HepG2 (cell line): ENCODE results near the gene DMTF1. TPM values are rescaled to one million over a fixed set of nuclear protein-coding genes. Genes with fewer than 3 reads are reported as not detected.

Experiments
- ATAC-seq: fragments of 200-7000 bp; cut with Tn5 transposase; 3 replicates; pipeline ENCODE4 v1.9.1; 2020; ENCODE audit warnings: mild to moderate bottlenecking, moderate library complexity
- BruUV-seq: library from RNA; stranded (reverse); fragments of 400-500 nt; replicated peaks from 2 replicates; lab custom pipeline; 2021; lab: Mats Ljungman, UMichigan
- CTCF ChIA-PET: fragments of 300-600 bp; formaldehyde crosslinking; extraction: SDS; loops from one replicate; lab custom pipeline; 2021; ENCODE audit warnings: low total read pairs, inconsistent platforms, low intra/inter-chr PET ratio; lab: Yijun Ruan, JAX
- POLR2A ChIA-PET: fragments of 350-600 bp; sonication (Branson Sonifier 250); formaldehyde crosslinking; loops from one replicate; lab custom pipeline; 2020; ENCODE audit warnings: antibody characterized with exemption, inconsistent platforms; lab: Yijun Ruan, JAX
- DNase-seq: peaks from one replicate; pipeline ENCODE4 v3.0.0-alpha.2; 2015; ENCODE audit warnings: low spot score
- FAIRE-seq: peaks from 3 replicates; lab custom pipeline; 2011; peaks lifted over from hg19 to GRCh38; lab: Jason Lieb, UNC
- H2AFZ ChIP-seq: one replicate; pipeline ENCODE4 v1.6.1; 2011; ENCODE audit warnings: low read length, inconsistent platforms
- H3K27ac ChIP-seq: fragments of 300-600 bp; 3 replicates; pipeline ENCODE4 v1.8.0; 2011; ENCODE audit warnings: mixed run types, mild to moderate bottlenecking, mixed read lengths, low read length, inconsistent platforms; ENCODE audit not compliant: insufficient read depth; ENCODE audit errors: extremely low read length
- H3K27me3 ChIP-seq, 2 experiments: fragments of 200-600 bp in 1 of 2; 2 replicates in 1 of 2; 3 replicates in 1 of 2; pipeline versions ENCODE4 v1.6.0 to v1.8.0; 2011; ENCODE audit warnings: low read length in 2 of 2, mild to moderate bottlenecking in 2 of 2, moderate library complexity in 2 of 2, inconsistent platforms in 1 of 2; ENCODE audit not compliant: insufficient read depth in 2 of 2, control insufficient read depth in 1 of 2
- H3K36me3 ChIP-seq, 2 experiments: fragments of 200-600 bp in 1 of 2; replicated peaks in 1 of 2; 2 replicates in 1 of 2; 3 replicates in 1 of 2; pipeline versions ENCODE4 v1.5.1 to v1.8.0; 2011; ENCODE audit warnings: low read length in 2 of 2, inconsistent platforms in 1 of 2; ENCODE audit not compliant: insufficient read depth in 2 of 2, control insufficient read depth in 1 of 2
- H3K4me1 ChIP-seq: 2 replicates; pipeline ENCODE4 v1.5.1; 2012; ENCODE audit warnings: low read length, inconsistent platforms; ENCODE audit not compliant: insufficient read depth
- H3K4me2 ChIP-seq: 2 replicates; pipeline ENCODE4 v1.6.0; 2011; ENCODE audit warnings: low read depth, low read length, inconsistent platforms
- H3K4me3 ChIP-seq, 3 experiments: fragments of 200-600 bp in 1 of 3; sonication (generic), shearing (Covaris generic) in 1 of 3; replicated peaks in 1 of 3; 2 replicates each; pipeline ENCODE4 v1.5.1; 2011 to 2016; ENCODE audit warnings: low read length in 3 of 3, inconsistent platforms in 2 of 3, low read depth in 2 of 3, mild to moderate bottlenecking in 2 of 3, control low read depth in 1 of 3, mixed read lengths in 1 of 3; ENCODE audit not compliant: insufficient read depth in 1 of 3
- H3K79me2 ChIP-seq: one replicate; pipeline ENCODE4 v1.6.1; 2011; ENCODE audit warnings: low read length, inconsistent platforms; ENCODE audit not compliant: insufficient read depth
- H3K9ac ChIP-seq: 2 replicates; pipeline ENCODE4 v1.6.0; 2011; ENCODE audit warnings: mild to moderate bottlenecking, low read depth, low read length, inconsistent platforms; ENCODE audit not compliant: insufficient read depth
- H3K9me3 ChIP-seq: 2 replicates; pipeline ENCODE4 v1.5.1; 2012; ENCODE audit warnings: mild to moderate bottlenecking, low read length
- H4K20me1 ChIP-seq: 2 replicates; pipeline ENCODE4 v1.6.0; 2011; ENCODE audit warnings: inconsistent platforms, mild to moderate bottlenecking, low read length, moderate library complexity; ENCODE audit not compliant: insufficient read depth
- ATRX ChIP-seq: sonication (generic); formaldehyde crosslinking; IDR thresholded peaks from 2 replicates; pipeline ENCODE4 v1.4.0; 2020; ENCODE audit warnings: missing genetic modification reagents, borderline replicate concordance
- DR1 ChIP-seq: sonication (generic); formaldehyde crosslinking; IDR thresholded peaks from 2 replicates; pipeline ENCODE4 v1.8.0; 2021; ENCODE audit warnings: mild to moderate bottlenecking, missing genetic modification reagents, inconsistent platforms
- GABPA ChIP-seq, 2 experiments: IDR thresholded peaks; 2 replicates each; pipeline ENCODE4 v1.6.1; 2011 to 2016; ENCODE audit warnings: low read depth in 2 of 2, low read length in 1 of 2, missing biosample characterization in 1 of 2, missing genetic modification characterization in 1 of 2
- MAFG ChIP-seq: sonication (generic); formaldehyde crosslinking; IDR thresholded peaks from 2 replicates; pipeline ENCODE4 v1.5.1; 2020; ENCODE audit warnings: mild to moderate bottlenecking, missing genetic modification reagents
- NFYB ChIP-seq: sonication (generic); formaldehyde crosslinking; IDR thresholded peaks from 2 replicates; pipeline ENCODE4 v1.4.0; 2020; ENCODE audit warnings: missing genetic modification reagents
- REPIN1 ChIP-seq: sonication (generic); formaldehyde crosslinking; IDR thresholded peaks from 2 replicates; pipeline ENCODE4 v1.8.0; 2022; ENCODE audit warnings: missing genetic modification reagents, low read depth, mild to moderate bottlenecking, borderline replicate concordance
- RXRA ChIP-seq: sonication (generic); formaldehyde crosslinking; IDR thresholded peaks from 2 replicates; pipeline ENCODE4 v1.5.1; 2020; ENCODE audit warnings: missing genetic modification reagents
- ZBTB25 ChIP-seq: IDR thresholded peaks from 2 replicates; pipeline ENCODE4 v1.6.1; 2018; ENCODE audit warnings: missing genetic modification reagents
- ZFP82 ChIP-seq: sonication (generic); formaldehyde crosslinking; IDR thresholded peaks from 2 replicates; pipeline ENCODE4 v1.5.1; 2020; ENCODE audit warnings: mild to moderate bottlenecking, missing genetic modification reagents, borderline replicate concordance
- ZMYM2 ChIP-seq: sonication (generic); formaldehyde crosslinking; IDR thresholded peaks from 2 replicates; pipeline ENCODE4 v1.8.0; 2022; ENCODE audit warnings: mild to moderate bottlenecking, missing genetic modification reagents
- ZNF232 ChIP-seq: sonication (generic); formaldehyde crosslinking; IDR thresholded peaks from 2 replicates; pipeline ENCODE4 v1.4.0; 2020; ENCODE audit warnings: missing genetic modification reagents, borderline replicate concordance
- ZNF451 ChIP-seq: sonication (generic); formaldehyde crosslinking; IDR thresholded peaks from 2 replicates; pipeline ENCODE4 v1.5.0; 2020; ENCODE audit warnings: mild to moderate bottlenecking, missing genetic modification reagents
- ZNF709 ChIP-seq: sonication (generic); formaldehyde crosslinking; IDR thresholded peaks from 2 replicates; pipeline ENCODE4 v1.5.0; 2020; ENCODE audit warnings: mild to moderate bottlenecking, missing genetic modification reagents
- WGBS: methylation state at CpG from one replicate; pipeline ENCODE4 v1.1.6; 2017; ENCODE audit warnings: low lambda C conversion rate; 5-methylcytosine and 5-hydroxymethylcytosine counted together
- in situ Hi-C: cut with HindIII; loops from 2 replicates; pipeline ENCODE4 v1.10.0; 2017; ENCODE audit warnings: low pct_unique_long_range_greater_than_20kb; ENCODE audit not compliant: extremely low pct_ligation_motif_present
- intact Hi-C: fragments of 100-400 bp; cut with micrococcal nuclease; formaldehyde crosslinking; loops from one replicate; pipeline ENCODE4 v1.10.0; 2022; ENCODE audit not compliant: unreplicated experiment
- polyA plus RNA-seq, 8 experiments: library from polyadenylated mRNA; depleted of rRNA in 3 of 8; stranded (reverse) in 7 of 8; unstranded in 1 of 8; fragments of >200 nt; fragmentation: Illumina TruSeq in 4 of 8; extraction: Trizol in 4 of 8; gene quantifications; 2 replicates each; pipeline versions ENCODE4 v1.2.1 to v1.2.3, GENCODE V29; 2011 to 2016; ENCODE audit warnings: low read depth in 4 of 8, missing spikeins in 1 of 8, mixed read lengths in 1 of 8; ENCODE audit not compliant: insufficient read depth in 1 of 8
- total RNA-seq, 5 experiments: library from RNA; depleted of rRNA; stranded (reverse); fragments of >200 nt; fragmentation: Illumina TruSeq; extraction: Trizol; gene quantifications; 2 replicates each; pipeline ENCODE4 v1.2.3, GENCODE V29; 2016; ENCODE audit warnings: low read depth in 1 of 5
- TF ChIP-seq, protein P1 (sequence below): IDR thresholded peaks from 2 replicates; pipeline ENCODE4 v1.6.1; 2016; ENCODE audit warnings: control low read depth
- TF ChIP-seq, protein P2 (sequence below): conservative IDR thresholded peaks from 2 replicates; pipeline ENCODE4 v1.6.1; 2018; ENCODE audit warnings: missing genetic modification reagents

Gene DMTF1
- total and polyA plus RNA-seq, 2 of the 13 experiments (the other 11 are each of a cell fraction or from before 2014, with no cell fraction given): 45.8 to 132 TPM

- intact Hi-C loops (no loop called here), in situ Hi-C loops (no loop called here)
- Histone ChIP-seq H3K27me3 (no peaks in the 10 kb centered on the region), H3K9ac (no peak overlapping the region), H4K20me1 (no peaks in the 10 kb centered on the region), H3K4me3 (no peak overlapping the region), H3K4me1 (no peaks in the 10 kb centered on the region), H2AFZ (no peak overlapping the region), H3K27ac (no peak overlapping the region), H3K36me3 (peaks cover 17 to 81% of the 10 kb centered on the region in 2 experiments), H3K4me2 (no peak overlapping the region), H3K79me2 (no peaks in the 10 kb centered on the region), H3K9me3 (no peaks in the 10 kb centered on the region)
- no TSS peak for BruUV-seq
- ATAC-seq (no peak), FAIRE-seq (no peak), DNase-seq (no peak)
- WGBS: 98% methylated on average over 2 of the region's 2 CpGs
- CTCF ChIA-PET: no interaction called here
- POLR2A ChIA-PET: no interaction called here
- TF ChIP-seq DR1 (CRISPR knock-in tag) (no peak), RXRA (CRISPR knock-in tag) (no peak), ATRX (no peak), NFYB (CRISPR knock-in tag) (no peak), ZMYM2 (no peak), GABPA (IDR thresholded peaks at IDR 0.05; ENCODE audit: low read depth, low read length) (no peak), GABPA (CRISPR knock-in tag; IDR thresholded peaks at IDR 0.05; ENCODE audit: low read depth) (no peak)
Observed at GRCh38 chr7:87187120-87187519, 34.9 kb downstream of the DMTF1 start.

GRCh38 chr7:87188930-87189329 is 36.7 kb downstream of the DMTF1 start:
- peaks cover 18 to 78% of the 10 kb centered on the region in 2 experiments for H3K36me3 ChIP-seq
- FAIRE-seq (no peak), ATAC-seq (no peak), DNase-seq (no peak)
- BruUV-seq: no TSS peak
- TF ChIP-seq ZNF709 (CRISPR knock-in tag) (no peak), ZNF451 (CRISPR knock-in tag) (no peak), ZNF232 (CRISPR knock-in tag) (no peak), ZBTB25 (CRISPR knock-in tag) (no peak), MAFG (CRISPR knock-in tag) (no peak), ZFP82 (no peak), REPIN1 (CRISPR knock-in tag) (no peak)
- TF ChIP-seq, protein P1, sequence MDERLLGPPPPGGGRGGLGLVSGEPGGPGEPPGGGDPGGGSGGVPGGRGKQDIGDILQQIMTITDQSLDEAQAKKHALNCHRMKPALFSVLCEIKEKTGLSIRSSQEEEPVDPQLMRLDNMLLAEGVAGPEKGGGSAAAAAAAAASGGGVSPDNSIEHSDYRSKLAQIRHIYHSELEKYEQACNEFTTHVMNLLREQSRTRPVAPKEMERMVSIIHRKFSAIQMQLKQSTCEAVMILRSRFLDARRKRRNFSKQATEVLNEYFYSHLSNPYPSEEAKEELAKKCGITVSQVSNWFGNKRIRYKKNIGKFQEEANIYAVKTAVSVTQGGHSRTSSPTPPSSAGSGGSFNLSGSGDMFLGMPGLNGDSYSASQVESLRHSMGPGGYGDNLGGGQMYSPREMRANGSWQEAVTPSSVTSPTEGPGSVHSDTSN (CRISPR knock-in tag): no peak
- TF ChIP-seq, protein P2, sequence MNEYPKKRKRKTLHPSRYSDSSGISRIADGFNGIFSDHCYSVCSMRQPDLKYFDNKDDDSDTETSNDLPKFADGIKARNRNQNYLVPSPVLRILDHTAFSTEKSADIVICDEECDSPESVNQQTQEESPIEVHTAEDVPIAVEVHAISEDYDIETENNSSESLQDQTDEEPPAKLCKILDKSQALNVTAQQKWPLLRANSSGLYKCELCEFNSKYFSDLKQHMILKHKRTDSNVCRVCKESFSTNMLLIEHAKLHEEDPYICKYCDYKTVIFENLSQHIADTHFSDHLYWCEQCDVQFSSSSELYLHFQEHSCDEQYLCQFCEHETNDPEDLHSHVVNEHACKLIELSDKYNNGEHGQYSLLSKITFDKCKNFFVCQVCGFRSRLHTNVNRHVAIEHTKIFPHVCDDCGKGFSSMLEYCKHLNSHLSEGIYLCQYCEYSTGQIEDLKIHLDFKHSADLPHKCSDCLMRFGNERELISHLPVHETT (CRISPR knock-in tag): no peak
- ChIA-PET POLR2A (no interaction called here), CTCF (no interaction called here)
- H3K4me2 ChIP-seq: no peak overlapping the region
- no peak overlapping the region for H3K9ac ChIP-seq
- H3K4me1 ChIP-seq: no peaks in the 10 kb centered on the region
- no peaks in the 10 kb centered on the region for H3K9me3 ChIP-seq
- intact Hi-C loops (no loop called here), in situ Hi-C loops (no loop called here)
- no peaks in the 10 kb centered on the region for H4K20me1 ChIP-seq
- H3K27me3 ChIP-seq: no peaks in the 10 kb centered on the region
- no peak overlapping the region for H3K4me3 ChIP-seq
- 97% methylated on average over 2 of the region's 2 CpGs for WGBS
- no peak overlapping the region for H3K27ac ChIP-seq
- H2AFZ ChIP-seq: no peak overlapping the region
- H3K79me2 ChIP-seq: no peaks in the 10 kb centered on the region
